PC-3 (cell line): ENCODE data around the gene MMP14.

ENCODE experiments used
- CTCF ChIP-seq: fragments of 300-600 bp; sonication (generic); conservative IDR thresholded peaks from 2 replicates; pipeline ENCODE4 v1.5.1; 2017; ENCODE audit warnings: antibody characterized with exemption, low read depth, mild to moderate bottlenecking, low read length
- EZH2 ChIP-seq: fragments of 300-600 bp; sonication (generic); IDR thresholded peaks from one replicate; pipeline ENCODE4 v1.6.1; 2017; ENCODE audit warnings: antibody characterized with exemption, mild to moderate bottlenecking, low read length; ENCODE audit not compliant: unreplicated experiment

GRCh38 chr14:22793976-22794375 lies 42.4 kb upstream of the MMP14 start:
- TF ChIP-seq CTCF (no peak), EZH2 (no peak)
